Stimulated activated CD8-positive, alpha-beta memory T cell treated with anti-CD3 and anti-CD28 coated beads, Interleukin-7, amount 100 ng/mL, for 48 hours (primary cell): ENCODE data around the gene THSD4.

Experiments
- DNase-seq, 2 donors: peaks; one replicate each; pipeline ENCODE4 v3.0.0-alpha.2; 2020; ENCODE audit warnings: low read depth in 1 of 2; ENCODE audit errors: extremely low read depth in 1 of 2

The THSD4 gene

DNA sequence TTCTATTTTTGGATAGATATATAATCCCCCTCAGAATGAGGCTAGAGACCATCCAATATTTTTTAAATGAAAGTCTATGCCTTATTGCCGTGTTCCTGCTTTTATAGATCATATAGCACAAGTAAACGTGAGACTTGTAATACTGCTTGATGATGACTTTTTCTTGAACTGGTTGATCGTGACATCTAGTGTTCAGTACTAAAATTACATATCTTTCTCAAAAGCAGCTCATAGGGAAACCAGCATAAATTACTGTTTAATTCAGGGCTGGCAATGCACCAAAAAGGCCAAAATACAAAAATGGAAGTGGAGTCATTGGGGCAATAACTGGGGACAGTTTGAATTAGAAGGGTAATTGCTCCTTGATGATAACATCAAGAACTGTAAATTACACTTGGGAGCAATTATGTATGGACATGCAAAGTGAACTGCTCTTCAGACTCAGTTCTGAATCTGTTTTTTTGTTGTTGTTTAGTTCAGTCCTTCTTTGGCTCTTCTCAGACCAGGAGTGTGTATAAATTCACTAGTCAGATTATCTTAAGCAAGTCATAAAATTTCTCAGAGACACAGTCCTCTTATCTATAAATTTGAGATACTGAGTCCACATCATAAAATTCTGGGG is 325.3 kb downstream of the THSD4 start:
- no peak for DNase-seq

DNA sequence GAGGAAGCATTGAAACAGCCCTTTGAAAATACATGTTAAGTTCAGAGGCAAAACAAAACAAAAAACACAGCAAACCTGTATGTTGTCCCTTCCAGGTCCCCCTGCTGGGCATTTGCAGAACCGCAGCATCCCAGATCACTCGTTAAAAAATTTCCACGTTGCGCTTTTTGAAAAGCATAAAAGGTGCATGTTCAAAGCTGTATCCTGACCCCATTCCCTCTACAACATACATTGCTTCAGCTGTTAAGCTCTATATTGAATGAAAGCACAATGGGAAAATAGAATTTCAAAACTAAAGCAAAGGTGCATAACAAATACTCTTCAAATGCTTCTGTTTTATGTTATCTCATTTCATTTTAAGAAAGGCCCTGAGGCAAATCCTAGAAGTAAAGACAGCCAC is 328.3 kb downstream of the THSD4 start:
- DNase-seq: peak; percentile 2 to 4

DNA sequence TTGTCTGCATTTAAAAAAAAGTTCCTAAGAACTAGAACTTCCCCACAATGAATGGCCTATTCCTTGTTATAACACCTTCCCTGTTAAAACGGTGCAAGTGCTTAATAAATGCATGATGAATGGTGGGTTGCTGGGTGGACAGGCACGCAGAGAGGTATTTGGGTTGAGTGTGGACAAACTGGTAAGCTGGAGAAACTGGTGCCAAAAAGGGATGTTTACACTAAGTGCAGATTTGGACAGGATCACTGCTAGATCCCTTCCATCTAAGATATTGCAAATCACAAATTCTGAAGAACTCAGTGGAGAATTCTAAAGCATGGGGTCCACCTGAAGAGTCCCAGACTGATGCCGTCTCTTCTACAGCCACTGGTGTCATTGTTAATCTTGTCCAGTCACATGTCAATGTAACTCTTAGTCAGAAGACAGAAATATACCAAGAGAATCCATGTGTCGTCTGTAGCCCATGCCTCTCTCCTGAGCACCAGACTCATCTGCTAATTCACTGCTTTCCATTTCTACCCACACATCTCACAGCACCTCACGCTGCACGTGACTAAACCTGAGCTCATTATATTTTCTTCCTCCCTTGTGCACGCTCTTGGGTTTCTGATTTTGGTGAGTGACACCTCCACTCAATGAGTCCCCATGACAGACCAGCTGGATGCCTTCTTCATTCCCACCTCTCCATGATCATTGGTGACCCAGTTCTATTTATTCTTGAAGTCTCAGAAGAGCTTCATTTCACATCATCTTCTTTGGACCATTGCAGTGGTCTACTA is 328.9 kb downstream of the THSD4 start:
- no peak for DNase-seq

DNA sequence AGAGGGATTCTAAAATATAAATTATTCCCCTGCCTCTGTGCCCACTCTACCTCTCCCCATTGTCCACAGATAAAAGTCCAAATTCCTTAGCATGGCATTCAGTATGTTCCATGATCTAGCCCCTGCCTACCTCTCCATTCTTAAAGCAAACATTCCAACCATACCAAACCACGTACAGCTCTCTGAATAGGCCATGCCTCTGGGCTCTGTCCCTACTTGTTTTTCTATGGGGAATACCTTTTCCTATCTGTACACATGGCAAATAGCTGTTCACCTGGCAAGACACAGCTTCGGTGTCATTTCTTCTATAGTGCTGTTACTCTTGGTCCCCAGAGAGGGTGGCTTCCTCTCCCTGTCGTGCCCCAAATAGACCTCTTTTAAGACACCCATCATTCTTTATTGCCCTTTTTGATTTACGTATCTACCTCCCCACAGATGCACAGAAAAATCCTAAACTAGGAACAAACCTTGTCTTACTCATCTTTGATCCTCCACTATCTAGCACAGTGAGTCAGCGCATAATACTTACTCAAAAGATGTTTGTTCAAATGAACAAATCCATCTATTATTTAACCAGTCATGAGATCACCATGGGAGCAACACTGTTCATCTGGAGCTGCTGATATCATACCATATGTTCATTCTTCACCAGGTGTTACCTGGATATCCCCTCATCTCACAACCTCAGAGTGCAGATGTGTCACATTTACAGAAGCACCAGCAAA is 329.8 kb downstream of the THSD4 start:
- DNase-seq: no peak

DNA sequence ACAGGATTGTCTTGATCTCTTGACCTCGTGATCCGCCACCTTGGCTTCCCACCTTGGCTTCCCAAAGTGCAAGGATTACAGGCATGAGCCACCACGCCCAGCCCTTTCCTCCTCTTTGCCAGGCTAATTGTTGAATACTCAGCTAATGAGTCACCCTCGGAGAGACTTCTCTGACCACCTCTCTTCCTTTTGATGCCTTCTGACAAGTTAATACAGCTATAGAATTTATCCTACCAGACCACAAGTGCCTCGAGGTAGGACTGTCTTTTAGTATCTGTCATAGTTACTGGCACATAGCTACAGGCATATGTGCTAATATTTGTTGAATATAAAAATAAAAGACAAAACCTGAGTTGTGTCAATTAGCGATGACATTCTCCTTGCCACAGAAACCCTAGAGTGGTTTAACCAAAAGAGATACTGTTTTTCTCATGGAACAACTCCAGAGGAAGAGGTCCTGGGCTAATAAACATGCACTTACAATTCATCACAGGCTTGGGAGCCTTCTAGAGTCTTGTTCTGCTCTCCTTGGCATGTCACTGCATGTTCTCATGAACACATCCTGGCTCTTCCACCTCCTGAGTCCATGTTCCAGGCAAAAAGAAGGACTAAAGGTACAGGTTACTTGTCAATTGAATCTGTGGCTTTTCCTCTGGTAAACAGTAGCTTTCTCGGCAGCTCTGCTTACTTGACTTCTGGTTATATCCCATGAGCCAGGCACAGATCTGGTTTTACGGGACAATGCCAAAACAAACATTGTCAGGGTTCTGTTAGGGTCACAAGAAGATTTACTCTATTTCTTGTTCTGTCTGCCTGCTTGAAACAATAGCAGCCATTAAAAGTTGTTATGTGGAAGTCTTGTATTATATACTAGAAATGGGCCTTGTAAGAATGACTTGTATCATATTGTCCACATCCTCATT is 332.3 kb downstream of the THSD4 start:
- no peak for DNase-seq

DNA sequence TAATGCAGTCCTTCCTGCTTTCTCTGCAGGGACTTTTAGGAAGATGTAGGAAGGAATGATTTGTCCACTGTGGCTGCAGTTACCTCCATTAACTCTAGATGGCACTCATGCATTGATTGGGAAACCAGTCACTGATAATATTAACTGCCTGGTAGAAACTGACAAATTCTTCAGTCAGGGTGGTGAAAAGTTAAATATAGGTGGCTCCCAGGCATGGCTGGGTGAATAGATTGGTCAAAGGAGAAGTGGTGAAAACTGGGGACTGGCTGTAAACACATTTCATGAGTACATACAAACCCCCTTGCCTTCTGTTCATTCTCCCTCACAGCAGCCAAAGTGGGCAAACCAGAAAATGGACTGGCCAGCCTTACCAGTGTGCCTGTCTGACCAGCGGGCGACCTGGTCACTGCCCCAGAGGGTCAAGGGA is 333.4 kb downstream of the THSD4 start:
- no peak for DNase-seq

DNA sequence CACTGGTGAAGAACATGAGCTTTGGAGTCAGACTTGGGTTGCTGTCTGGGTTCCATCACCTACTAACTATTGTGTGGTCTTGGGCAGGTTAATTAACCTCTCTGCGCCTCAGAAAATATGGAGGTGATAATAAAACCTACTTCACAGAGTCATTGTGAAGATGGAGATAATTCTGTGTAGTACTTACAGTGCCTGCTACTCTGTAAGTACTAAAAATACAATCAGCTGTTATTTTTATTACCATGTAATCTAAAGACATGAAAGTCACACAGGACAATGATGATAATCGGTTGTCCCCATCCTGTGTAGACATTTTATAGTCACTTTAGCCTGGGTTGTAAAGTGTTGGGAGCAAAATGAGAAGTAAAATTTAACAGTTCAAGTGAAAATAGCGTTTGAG is 334.1 kb downstream of the THSD4 start:
- DNase-seq: no peak

DNA sequence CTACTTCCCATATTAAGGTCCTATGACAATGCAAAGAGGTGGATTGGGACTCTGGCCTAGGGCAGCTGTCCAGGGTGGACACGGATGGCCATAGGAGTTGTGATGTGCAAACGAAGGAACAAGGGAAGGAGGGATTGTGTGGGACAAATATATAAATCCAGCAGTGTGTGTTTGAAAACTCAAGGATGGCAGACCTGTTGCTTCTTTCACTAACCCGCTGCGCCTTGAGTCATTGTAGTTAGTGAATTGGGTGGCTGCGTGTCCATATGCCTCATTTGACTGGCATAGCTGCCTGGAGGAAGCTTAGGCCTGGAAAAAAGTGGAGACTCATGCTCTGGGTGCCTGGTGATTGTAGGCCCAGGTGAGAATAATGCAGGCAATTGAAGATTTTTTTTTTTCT is 334.7 kb downstream of the THSD4 start:
- no peak for DNase-seq

DNA sequence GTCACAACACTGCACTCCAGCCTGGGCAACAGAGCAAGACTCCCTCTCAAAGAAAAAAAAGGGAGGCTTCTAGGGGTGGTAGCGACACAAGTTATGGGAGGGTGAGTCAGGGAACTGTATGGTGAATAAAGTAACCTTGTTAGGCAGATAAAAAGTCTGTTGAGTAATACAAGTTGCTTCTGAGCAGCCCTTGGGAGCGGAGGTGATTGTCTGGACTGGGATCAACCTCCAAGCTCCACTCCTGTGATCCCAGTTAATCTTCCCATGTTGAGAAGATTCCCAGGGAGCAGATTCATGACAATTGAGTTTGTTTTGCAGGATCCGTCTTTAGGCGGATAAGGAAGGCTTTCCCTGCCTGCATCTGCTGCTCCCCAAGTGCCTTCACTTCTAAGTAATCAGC is 335.9 kb downstream of the THSD4 start:
- no peak for DNase-seq

DNA sequence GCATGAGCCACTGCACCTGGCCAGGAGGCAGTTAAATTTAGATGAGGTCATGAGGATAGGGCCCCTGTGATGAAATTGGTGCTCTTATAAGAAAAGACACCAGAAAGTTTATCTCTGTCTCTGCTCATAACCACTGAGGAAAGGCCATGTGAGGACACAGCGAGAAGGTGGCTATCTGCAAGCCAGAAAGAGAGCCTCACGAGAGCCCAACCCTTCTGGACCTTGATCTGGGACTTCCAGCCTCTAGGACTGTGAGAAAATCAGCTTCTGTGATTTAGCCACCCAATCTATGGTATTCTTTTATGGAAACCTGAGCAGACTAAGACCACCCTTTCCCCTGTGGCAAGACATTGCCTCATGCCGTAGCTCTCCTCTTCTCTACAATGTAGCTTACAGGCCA is 337.6 kb downstream of the THSD4 start:
- DNase-seq: no peak

DNA sequence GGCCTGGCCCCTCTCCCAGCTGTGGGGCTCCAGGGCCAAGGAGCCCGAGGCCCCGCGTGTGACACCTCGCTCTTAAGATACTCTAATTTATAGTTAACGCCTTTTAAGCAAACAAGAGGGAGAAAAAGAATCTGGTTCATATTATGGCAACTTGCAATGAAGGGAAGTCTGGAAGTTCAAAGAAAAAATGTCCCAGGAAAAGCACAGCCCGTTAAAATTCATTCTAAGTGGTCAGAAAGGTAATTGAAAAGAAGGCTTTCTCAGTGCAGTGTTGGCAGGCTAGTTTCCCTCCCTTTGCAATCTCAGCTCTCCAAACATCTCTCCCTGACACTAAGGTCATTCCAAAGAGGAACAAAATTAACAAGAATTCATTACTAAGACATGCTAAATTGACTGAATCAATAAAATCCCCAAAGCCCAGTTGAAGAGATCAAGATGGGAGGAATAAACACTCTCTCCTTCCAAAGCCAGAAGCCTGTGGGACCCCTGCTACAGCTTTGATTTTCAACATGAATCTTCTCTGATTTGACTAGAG is 339.3 kb downstream of the THSD4 start:
- DNase-seq: no peak

DNA sequence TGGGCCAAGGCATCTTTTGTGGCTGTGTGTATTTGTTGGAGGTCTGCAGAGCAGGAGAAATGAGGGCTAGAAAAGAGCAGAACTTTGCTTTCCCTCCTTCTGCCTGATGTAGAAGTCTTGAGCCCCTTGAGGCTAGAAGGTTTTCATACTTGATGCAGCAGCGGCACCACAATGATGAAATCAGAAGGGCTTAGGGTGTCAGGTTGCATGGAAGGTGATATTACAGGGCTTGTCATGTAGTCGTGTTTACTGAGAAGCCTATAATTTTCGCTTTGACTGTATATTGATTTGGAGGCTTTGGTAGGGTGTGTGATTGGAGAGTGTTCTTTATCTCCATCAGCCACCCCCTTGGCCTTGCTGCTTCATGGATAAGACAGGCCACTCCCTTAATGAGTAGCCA is 339.8 kb downstream of the THSD4 start:
- DNase-seq: no peak

DNA sequence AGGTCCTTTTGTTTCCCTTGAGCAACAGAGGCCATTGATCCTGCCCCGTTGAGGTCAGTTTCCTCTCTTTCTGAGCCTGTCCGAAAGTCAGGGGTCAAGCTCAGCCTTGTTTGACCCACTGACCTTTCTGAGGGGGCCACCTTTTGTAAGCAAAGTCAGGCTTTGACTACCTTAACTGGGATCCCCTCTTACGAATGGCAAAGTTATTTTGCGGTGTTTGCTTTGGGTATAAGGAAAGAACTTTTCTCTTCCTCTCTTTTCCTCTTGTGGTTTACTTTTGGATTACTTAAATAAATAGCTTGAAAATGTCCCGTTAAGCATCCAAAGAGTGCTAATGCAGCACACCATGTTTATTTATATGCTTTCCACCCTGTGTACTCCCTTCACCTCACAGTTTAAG is 340.6 kb downstream of the THSD4 start:
- DNase-seq: no peak

DNA sequence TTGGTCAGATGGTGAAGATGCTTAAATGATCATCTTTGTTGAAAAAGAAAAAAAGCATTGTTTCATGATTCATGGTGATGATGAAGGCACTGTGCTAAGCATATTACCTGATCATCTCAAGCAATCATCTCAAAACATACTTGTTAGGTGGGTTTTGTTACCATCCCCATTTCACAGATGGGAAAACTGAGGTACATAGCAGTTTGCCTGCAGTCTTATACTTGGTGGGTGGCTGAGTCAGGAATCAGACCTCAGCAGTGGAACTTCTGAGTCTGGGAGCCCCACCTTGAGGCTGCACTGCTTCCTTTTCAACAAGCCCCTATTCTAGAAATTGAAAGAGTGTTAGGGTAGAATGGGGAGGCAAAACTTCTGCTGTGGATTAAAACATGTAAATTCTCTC is 341.1 kb downstream of the THSD4 start:
- DNase-seq: no peak

DNA sequence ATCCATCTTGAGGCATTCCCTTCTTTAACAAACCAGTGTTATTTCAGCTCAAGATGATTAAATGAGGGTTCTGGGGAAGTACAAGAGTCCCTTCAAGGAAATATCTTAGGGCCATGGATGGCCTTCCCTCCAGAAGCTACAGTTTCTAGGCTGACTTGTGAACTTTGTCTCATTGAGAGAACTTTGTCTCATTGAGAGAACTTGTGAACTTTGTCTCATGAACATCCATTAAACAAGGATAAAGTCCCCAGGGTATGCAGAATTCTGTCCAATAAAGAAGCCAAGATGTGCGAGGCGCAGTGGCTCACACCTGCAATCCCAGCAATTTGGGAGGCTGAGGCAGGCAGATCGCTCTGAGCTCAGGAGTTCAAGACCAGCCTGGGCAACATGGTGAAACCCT is 341.5 kb downstream of the THSD4 start:
- DNase-seq: no peak

DNA sequence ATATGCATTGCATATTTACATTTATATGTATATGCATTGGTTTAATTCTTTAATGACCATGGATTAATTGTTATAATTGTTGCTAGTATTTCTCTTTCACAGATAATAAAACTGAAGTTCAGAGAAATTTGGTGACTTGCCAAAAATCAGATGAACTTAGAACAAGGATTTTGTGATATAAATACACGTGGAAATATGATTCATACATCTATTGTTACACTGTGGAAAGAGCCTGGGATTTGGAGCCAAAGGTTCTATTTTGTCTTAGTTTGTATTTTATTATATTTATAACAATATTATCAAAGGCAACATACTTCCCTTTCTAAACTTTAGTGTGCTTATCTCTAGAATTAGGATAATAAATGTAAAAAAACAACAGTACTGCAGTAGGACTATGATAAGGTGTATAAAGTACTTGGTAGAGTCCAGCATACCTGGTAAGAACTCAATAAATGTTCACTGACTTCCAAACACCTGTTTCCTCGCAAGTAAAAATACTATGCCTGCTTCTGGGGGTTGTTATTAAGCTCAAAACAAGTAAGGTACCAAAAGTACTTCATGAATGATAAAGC is 342.9 kb downstream of the THSD4 start:
- no peak for DNase-seq

DNA sequence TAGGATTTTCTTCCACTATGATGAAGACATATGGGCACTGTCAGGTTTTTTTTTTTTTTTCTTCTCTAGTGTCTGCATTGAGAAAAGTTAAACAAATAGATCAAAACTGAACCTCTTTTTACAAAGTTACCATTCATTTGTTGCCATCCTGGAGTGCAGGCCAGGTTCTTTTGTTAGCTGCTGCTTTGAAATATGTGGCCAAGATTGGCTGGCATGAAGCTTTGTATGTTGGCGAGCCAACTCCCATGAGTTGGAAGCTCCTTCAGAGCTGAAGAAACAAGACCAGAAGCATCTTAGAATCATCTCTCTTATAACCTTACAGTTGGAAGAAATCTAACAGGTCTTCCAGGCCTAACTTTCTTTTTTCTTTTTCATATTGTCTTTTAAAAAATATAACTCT is 346.5 kb downstream of the THSD4 start:
- no peak for DNase-seq

DNA sequence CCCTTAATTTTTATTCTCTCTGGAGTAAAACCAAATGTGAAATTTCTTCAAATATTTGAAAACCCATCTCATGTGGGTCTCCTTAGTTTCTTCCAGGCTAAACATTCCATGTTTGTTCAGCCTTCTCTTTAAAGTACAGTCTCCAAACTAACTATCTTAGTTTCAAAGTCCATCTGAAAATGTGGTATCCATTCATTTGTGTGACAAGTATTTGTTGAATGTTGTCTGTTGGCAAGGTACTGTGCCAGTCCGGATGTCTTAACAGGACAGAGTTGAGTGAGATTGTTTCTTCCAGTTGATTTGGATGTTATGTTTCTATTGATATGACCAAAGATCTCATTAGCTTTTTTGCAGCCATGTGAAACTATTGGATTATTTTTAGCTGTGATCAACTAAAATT is 347.4 kb downstream of the THSD4 start:
- DNase-seq: no peak

DNA sequence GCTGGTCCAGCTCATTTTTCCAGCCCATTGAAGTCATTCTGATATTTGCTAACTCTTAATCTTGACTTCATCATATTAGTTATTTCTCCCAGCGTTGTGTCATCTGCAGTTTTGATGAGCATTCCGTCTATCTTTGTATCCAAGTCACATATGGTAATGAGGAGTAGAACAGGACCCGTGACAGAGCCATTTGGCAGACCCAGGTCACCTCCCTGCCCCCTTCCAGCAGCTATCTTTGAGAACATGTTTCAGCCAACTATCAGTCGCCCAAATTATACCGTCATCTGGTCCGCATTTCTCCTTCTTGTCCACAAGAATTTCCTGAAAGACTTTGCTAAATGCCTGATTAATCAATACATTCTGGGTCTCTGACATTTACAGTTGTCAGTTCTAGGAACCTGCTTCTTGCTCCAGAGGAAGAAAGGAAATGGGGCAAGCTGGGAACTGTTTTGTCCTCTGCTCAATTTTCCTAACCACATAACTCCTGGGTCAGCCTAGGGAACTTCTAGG is 347.9 kb downstream of the THSD4 start:
- no peak for DNase-seq
